CMK (cell line): Measurements from ENCODE around the gene ACRV1.
"Not testable (repeated sequence)": the region's sequence is repeated elsewhere in the genome, so short reads cannot be mapped to it uniquely, and the experiment has no call there.

Experiments
- DNase-seq: peaks from one replicate; pipeline ENCODE4 v3.0.0-alpha.2; 2010; ENCODE audit warnings: low read depth

The ACRV1 gene, protein sequence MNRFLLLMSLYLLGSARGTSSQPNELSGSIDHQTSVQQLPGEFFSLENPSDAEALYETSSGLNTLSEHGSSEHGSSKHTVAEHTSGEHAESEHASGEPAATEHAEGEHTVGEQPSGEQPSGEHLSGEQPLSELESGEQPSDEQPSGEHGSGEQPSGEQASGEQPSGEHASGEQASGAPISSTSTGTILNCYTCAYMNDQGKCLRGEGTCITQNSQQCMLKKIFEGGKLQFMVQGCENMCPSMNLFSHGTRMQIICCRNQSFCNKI

DNA sequence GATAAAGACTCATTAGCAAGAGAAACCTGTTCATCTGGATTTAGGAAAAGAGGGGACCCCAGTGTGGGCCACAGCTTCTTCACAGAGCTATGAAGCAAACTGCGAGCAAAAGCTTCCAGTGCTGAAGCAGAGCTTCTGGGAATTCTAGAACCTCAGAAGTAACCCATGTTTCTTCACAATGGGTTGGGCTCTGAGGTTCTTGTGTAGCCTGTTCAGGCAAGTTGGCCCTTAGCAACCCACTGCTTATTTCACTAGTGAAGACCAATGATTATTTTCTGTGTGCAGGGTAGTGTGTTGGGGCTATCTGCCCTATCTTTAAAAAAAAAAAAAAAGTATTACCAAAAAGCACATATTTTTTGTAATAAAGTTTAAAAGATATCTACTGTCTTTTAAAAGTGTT lies at the start of gene ACRV1:
TSS of gene ACRV1 (minus strand) at position 101 of the 400 bp plus-strand sequence. CDS start at position 34, 67 bp downstream.
- DNase-seq = no peak

DNA sequence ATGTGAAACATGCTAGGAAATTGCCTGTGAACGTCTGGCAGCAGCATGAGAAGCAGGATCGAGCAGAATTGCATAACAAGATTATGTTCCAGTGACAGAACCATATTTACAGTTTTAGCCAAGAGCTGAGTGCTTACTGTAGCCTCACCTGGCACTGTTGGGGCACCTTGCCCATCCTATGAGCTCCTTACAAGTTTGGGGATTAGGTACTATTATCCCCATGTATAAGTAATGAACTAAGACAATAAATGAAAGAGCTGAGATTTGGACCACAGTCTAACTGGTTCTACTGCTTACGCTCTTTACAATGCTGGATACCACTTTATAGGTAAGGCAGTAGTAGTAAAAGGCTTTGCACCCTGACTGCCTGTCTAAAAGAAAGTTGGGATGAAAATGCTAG lies 48.3 kb upstream of the ACRV1 start:
- no peak for DNase-seq

DNA sequence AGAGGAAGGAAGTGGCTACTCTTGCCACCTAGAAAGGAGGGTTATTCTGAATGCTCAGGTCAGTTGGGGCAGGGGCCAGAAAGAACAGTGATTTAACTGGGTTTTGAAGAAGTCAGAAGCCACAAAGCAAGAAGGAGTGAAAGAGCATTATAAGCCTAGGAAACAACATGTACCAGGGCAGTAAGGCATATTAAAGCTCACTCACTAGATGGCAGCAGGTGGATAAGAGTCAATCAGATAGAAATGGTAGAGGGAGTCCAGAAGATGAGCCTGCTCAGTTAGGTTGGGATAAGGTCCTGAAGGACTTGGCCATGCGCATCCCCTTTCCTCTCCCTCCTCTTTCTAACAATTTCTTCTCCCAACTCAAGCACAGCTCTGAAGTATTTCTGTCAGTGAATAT lies 43.5 kb upstream of the ACRV1 start:
- no peak for DNase-seq

DNA sequence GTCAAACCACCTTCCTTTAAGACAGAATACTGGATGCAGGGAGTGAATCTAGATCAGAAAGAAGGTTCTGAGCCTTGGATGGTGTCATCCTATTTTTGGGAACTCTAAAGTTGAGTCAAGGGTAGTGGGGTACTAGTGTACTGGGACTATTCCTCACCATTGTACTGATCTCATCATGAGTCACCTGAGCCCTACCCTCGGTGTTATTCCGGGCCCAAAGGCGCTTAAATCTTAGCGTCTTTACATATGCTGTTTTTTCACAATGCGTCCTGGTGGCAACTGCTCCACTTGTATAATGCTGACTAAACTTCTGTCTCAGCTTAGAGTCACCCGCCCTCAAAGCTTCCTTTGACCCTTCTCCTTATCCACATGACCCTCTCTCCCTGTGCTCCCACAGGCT lies 40.1 kb upstream of the ACRV1 start:
- no peak for DNase-seq

DNA sequence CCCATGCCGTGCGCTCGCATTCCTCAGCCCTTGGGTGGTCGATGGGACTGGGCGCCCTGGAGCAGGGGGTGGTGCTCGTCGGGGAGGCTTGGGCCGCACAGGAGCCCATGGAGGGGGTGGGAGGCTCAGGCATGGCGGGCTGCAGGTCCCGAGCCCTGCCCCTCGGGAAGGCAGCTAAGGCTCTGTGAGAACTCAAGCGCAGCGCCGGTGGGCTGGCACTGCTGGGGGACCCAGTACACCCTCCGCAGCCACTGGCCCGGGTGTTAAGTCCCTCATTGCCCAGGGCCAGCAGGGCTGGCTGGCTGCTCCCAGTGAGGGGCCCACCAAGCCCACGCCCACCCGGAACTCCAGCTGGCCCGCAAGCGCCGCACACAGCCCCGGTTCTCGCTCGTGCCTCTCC lies 24.0 kb upstream of the ACRV1 start:
- not testable (repeated sequence) for DNase-seq

DNA sequence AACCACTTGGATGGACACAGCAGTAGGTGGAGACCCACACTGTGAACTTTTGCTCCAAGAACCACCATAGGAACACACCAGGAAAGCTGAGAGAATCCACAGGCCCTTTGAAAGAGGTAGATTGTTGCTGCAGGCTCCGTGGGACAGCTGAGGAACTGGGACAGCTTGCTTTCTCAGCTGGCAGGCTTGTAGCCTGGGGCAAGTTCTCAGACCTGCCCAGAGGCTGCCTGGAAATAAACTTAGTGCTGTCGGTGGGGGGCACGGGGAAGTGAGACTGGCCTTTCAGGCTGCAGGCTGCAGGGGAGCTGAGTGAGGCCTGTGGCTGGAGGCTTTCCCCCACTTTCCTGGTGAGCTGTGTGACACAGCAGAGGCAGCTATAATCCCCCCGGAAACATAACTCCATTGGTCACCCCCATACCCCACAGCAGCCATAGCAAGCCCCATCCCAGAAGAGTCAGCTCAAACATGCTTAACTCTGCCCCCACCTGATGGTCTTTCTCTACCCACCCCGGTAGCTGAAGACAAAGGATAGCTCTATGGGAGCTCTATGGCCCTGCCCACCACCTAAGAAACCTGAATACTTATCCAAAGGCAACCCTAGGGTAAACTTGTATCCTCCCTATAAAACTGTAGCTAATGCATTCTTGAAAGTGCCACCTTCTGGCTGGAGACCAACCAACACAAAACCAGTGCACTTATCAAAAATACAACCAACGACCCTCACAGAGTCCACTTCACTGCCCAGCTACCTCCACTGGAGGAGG lies 21.4 kb upstream of the ACRV1 start:
- DNase-seq = no peak

DNA sequence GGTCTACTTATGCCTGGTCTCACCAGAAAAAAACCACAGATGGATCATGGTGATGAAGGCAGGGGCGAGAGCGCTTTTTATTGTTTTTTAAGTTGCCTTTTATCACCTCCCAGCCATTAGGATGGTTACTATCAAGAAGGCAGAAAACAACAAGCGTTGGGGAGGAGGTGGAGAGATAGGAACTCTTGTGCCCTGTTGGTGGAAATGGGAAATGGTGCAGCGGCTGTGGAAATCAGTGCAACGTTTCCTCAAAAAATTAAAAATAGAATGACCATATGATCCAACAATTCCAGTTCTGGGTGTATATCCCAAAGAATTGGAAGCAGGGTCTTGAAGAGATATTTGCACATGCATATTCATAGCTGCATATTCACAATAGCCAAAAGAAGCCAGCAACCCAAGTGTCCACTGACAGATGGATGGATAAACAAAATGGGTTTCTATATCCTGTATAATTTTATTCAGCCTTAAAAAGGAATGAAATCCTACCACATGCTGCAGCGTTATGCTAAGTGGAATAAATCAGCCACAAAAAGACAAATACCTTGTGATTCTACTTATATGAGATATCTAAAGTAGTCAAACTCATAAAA lies 20.5 kb upstream of the ACRV1 start:
- no peak for DNase-seq

DNA sequence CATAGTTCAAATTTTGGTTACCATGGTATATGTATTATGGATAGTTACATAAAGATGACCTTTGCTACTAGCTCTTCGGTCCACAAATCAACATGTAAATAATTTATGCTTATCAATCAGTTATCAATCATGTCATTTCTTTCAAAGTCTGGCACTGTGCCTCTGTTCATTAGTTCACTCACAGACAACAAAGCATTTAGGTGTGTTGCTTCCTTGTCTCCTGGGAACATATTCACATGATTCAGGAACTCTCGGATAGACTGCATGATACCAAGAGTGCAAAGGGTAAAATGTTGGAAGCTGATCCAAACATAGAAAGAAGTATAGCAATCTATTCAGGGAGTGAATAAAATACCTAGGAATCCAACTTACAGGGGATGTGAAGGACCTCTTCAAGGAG lies 14.3 kb upstream of the ACRV1 start:
- DNase-seq = no peak

DNA sequence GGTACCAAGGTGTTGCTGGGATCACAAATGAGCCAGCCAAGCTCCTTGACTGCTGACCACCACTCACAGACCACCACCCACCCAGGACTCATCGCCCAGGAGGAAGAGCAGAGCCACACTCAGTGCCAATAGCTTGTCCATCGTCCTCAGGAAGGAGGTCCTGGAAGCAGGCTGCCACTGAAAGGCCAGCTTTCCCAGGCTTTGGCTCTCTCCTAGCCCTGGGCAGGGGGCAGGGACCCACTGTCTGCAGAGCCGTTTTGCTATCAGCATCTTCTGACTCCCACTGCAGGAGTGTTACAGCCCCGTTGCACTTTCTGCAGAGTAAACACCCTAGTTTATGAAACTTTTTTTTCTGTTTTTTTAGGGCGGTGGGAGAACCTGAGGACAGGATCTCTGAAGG lies 12.2 kb upstream of the ACRV1 start:
- no peak for DNase-seq

DNA sequence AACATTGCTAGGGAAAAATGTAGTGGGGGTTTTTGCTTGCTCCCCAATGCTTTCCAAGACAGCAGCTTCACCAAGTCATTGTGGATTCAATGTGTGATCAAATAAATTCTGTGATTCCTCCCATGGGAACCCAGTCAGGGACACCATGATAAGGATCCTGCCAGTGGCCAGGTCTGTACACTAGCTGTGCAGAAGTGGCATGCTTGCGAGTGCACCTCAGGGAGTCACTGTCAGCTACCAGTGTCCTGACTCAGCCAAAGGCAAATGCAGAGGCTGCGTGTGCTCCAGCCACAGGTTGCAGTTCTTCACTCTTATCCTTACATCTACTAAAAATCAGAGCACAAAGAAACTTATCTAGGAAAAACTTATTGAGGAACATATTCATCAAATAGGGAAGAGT lies 9.4 kb upstream of the ACRV1 start:
- DNase-seq = no peak

DNA sequence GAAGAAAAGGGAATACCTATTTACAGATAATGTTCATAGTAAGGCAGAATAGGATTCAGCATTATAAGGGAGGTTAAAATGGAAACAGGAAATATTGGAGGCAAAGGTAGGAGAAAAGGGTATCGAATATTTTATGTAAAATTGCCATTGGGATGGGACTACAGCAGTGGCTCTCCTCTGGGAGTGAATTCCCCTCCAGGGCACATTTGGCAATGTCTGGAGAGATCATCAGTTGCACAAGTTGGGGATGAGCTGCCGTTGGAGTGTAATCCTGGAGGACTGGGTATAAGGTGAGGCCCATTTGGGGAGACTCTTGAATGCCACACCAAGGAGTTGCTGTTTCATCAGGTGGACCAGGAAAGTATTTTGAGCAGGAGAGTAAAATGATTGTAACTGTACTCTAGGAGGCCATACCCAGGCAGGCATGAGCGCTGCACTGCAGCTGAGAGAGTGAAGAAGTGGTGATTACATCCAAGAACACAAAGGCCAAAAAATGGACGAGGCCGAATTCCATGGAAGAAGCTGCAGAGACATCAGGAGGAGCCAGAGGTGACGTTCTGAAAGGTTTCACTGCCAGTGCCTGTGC lies 8.7 kb upstream of the ACRV1 start:
- DNase-seq = no peak

DNA sequence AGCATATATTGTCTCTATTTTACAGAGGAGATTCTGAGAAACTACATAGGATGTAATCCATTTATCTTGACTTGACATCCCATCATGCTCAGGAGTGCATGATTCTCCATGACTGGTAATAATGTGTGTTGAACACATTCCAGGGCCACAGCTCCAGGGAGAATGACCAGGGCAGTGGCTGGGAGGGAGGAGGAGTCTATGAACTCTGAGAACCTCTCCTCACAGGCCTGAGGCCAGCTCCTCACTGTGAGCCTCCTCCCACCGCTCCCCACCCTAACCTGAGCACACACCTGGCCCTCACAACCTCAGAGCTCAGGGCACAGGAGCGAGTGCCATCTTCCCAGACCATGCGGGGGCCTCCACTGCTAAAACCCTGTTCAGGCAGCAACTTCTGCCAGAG lies 8.0 kb upstream of the ACRV1 start:
- no peak for DNase-seq

DNA sequence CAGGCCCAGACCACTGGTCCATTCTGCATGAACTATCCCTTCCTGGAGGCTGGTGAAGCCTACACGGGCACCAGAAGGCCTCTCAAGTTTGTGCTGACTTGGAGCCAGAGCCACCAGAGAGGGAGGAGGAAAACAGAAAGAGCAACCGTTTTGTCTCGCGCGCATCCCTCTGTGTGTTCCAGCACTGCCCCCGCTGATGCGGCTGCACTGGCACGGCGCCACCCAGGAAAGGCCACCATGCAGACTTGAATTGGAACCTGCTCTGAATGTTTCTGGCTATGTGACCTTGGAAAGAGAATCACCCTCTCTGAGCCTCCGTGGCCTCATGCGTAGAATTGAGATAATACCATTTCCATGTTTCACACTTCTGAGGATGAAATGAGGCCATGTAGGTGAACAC lies 7.4 kb upstream of the ACRV1 start:
- DNase-seq = no peak

DNA sequence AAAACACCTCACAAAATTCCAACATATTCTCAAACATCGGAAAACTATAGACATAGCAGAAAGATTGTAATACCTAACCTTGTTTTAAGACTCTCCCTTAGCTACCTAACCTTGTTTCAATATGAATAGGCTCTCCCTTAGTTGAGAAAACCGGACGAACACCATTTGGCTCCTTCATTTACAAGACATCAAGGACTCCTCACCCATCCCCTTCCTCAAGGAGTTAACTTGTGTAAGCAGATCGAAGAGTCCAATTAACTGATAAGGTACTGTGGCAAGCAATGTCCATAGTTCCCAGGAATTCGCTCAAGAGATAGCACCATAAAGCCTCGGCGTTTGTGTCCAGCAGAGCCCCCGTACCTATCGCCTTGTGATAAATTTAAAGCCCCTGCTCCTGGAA lies 4.6 kb upstream of the ACRV1 start:
- DNase-seq = no peak

DNA sequence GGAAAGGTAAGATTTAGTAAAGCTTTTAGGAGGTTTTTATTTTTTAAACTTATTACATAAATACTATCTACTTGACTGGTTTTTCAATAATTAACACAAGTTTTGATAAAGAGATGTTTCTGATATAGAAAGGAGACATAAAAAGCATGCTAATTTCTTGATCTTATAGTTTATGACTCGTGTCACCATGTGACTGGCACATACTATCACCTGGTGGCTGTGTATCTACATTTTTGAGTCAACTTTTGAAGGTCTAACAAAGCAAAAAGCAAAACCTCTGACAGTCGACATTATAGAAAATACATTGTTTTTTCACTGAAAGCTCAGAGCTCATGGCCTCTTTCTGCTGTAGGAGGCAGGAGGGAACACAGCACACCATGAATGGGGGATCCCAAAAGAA lies 810 bp downstream of the ACRV1 start:
- DNase-seq = no peak

DNA sequence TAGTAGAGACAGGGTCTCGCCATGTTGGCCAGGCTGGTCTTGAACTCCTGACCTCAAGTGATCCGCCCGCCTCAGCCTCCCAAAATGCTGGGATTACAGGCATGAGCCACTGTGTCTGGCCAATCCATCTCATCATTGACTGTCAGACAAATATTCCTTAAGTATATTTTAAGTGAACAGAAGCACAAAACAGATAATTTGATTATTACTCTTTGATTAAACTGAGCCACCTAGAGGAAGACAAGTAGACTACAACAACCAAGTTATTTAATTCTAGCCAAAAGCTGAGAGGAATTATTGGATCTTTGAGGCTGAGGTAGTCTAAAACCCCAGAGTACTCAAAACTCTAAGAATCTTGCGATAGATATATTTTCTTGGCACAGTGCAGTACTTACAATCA lies 1.2 kb downstream of the ACRV1 start:
- DNase-seq = no peak

DNA sequence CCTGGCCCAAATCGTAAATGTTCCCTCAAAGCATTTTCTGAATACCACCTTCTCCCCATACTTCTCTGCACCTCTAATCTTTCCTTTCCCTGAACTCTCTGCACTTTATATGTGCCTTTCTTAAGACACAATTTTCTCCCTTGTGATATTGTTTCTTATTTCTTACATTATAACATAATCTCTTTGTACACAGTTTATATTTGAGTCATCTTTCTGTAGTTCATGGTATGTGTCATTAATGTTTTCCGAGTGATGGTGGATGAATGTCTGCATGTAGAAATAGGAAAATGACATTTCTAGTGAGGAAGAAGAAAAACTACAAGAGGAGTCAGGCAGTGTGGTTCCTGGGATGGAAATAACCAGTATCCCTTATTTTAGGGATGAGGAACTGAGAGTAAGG lies 5.5 kb downstream of the ACRV1 start:
- no peak for DNase-seq

DNA sequence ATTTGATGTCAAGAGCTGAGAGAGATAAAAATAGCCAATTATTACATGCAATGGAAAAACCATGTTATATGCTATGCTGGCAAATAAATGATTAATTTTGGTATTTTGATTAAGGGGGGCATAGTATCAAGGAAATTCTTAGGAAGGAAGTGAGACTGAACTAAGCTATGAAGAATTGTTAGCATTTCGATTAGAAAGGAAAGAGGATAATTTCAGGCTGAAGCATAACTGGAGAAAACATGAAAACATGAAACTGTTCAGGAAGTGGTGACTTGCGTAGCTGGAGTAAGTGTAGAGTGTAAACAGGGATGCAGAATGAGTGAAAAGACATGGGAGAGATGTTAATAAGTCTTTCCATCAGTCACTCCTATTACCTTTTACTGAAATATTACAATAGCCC lies 6.4 kb downstream of the ACRV1 start:
- no peak for DNase-seq

DNA sequence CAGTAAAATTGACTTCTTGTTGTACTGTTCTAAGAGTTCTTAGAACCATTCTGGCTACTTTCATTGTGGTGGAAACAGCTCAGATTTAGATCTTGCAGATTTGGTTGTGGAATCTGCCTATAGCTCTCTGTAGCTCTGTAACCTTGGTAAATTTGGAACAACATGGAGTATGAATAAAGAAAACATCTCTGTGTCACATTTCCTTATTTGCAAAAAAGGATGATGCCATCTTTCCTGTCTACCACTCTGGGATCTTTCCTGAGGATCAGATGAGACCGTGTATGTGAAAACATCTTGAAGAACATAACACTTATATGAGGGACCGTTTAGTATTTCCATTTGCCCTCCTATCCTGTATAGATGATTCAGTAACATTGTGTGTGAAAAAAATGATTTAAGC lies 9.1 kb downstream of the ACRV1 start:
- no peak for DNase-seq

DNA sequence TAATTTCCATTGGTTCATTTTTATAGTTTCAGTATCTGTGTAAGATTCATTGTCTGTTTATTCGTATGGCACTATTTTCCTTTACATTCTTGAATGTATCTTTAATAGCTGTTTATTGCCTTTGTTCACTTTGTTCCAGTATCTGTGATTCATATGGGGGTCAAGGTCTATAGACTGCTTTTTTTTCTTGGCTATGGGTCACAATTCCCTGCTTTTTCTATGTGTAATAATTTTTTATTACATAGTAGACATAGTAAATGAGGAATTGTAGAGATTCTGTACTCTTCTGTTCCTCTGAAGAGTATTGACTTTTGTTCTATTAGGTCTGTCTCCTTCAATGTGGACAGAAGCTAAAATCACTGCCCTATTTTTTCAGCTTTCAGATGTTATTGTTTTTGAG lies 10.5 kb downstream of the ACRV1 start:
- DNase-seq = no peak

DNA sequence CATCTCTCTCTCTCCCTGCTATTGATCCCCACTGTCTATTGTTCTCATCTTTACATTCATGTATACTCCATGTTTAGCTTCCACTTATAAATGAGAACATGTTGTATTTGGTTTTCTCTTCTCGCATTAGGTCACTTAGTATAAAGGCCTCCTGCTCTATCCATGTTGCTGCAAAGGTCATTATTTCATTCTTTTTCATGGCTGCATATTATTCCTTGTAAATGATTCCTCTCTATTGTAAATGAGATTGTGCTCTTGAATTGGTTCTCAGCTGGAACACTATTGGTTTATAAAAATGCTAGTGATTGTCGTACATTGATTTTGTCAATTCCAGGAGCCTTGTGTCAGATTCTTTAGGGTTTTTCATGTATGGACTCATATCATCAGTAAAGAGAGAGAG lies 13.5 kb downstream of the ACRV1 start:
- DNase-seq = no peak

DNA sequence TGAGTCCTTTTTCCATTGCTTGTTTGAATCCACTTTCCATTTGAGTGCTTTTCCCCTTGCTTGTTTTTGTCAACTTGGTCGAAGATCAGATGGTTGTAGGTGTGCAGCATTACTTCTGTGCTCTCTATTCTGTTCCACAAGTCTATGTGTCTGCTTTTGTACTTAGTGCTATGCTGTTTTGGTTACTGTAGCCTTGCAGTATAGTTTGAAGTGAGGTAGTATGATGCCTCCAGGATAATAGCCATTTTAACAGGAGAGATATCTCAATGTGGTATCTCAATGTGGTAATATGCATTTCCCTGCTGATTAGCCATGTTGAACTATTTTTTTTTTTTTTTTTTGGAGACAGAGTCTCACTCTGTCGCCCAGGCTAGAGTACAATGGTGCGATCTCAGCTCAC lies 16.7 kb downstream of the ACRV1 start:
- no peak for DNase-seq

DNA sequence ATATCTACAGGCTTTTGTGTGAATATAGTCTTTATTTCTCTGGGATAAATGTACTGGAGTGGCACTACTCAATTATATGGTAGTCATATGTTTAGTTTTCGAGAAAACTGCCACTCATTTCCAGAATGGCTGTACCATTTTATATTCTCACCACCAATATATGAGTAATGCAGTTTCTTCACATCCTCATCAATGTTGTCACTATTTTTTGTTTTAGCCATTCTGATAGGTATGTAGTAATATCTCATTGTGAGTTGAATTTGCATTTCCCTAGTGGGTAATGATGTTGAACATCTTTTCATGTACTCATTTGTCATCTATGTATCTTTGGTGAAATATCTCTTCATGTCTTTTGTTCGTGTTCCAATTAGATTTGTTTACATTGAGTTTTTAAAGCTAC lies 18.0 kb downstream of the ACRV1 start:
- no peak for DNase-seq
